GM21786 (cell line): ENCODE measurements around the gene KRTAP10-2.
"Not testable (repeated sequence)": the region's sequence is repeated elsewhere in the genome, so short reads cannot be mapped to it uniquely, and the experiment has no call there.

Experiments used
- ATAC-seq: cut with Tn5 transposase; IDR thresholded peaks from one replicate; pipeline ENCODE4 v1.9.1; 2021; ENCODE audit not compliant: unreplicated experiment

KRTAP10-2 gene

GRCh38 chr21:44583089-44583799 lies 31.9 kb upstream of the KRTAP10-2 start:
- no peak for ATAC-seq

- ATAC-seq = no peak
Measured at GRCh38 chr21:44582055-44582454, 30.8 kb upstream of the KRTAP10-2 start.

GRCh38 chr21:44581158-44581557 lies 29.9 kb upstream of the KRTAP10-2 start:
- no peak for ATAC-seq

- not testable (repeated sequence) for ATAC-seq
Measured at GRCh38 chr21:44580231-44580821, 29.0 kb upstream of the KRTAP10-2 start, which contains the start of gene KRTAP10-5. TSS of gene KRTAP10-5 (minus strand) at chr21:44580604. CDS start at chr21:44580578, 26 bp downstream.

- no peak for ATAC-seq
Measured at GRCh38 chr21:44579833-44580144, 28.5 kb upstream of the KRTAP10-2 start.

- ATAC-seq = no peak
Measured at GRCh38 chr21:44579056-44579832, 27.9 kb upstream of the KRTAP10-2 start.

GRCh38 chr21:44578371-44579055 lies 27.2 kb upstream of the KRTAP10-2 start:
- no peak for ATAC-seq

- no peak for ATAC-seq
Measured at GRCh38 chr21:44576025-44576420, 24.7 kb upstream of the KRTAP10-2 start.

GRCh38 chr21:44575307-44576024 lies 24.2 kb upstream of the KRTAP10-2 start:
- no peak for ATAC-seq

- no peak for ATAC-seq
Measured at GRCh38 chr21:44574457-44575306, 23.4 kb upstream of the KRTAP10-2 start.

GRCh38 chr21:44573630-44574456 lies 22.5 kb upstream of the KRTAP10-2 start, which contains the start of gene KRTAP10-4:
TSS of gene KRTAP10-4 (plus strand) at chr21:44573729. CDS start at chr21:44573759, 30 bp downstream.
- not testable (repeated sequence) for ATAC-seq

GRCh38 chr21:44572959-44573583 lies 21.8 kb upstream of the KRTAP10-2 start:
- no peak for ATAC-seq

- no peak for ATAC-seq
Measured at GRCh38 chr21:44571844-44572782, 20.8 kb upstream of the KRTAP10-2 start.

- ATAC-seq = no peak
Measured at GRCh38 chr21:44571296-44571695, 20.0 kb upstream of the KRTAP10-2 start.

GRCh38 chr21:44569861-44570517 lies 18.7 kb upstream of the KRTAP10-2 start:
- no peak for ATAC-seq

GRCh38 chr21:44568667-44569556 lies 17.6 kb upstream of the KRTAP10-2 start:
- no peak for ATAC-seq
